Body of pancreas (tissue), 4 donors: ENCODE results near the gene VGF. TPM values are rescaled to one million over a fixed set of nuclear protein-coding genes. Genes with fewer than 3 reads are reported as not detected.

Experiments
- ATAC-seq: fragments of 150-250 bp; one replicate; pipeline ENCODE4 v1.9.1; 2016
- DNase-seq, 4 donors: peaks; one replicate each; pipeline ENCODE4 v3.0.0-alpha.2; 2019
- H3K27ac ChIP-seq, 4 donors: fragments of 200-600 bp; sonication (generic); 1 replicate in 3 of 4; 2 replicates in 1 of 4; pipeline versions ENCODE4 v1.5.1 to v1.6.1; 2016 to 2019; ENCODE audit warnings: mild to moderate bottlenecking in 1 of 4, mixed read lengths in 1 of 4, moderate library complexity in 1 of 4
- H3K27me3 ChIP-seq, 2 donors: fragments of 200-600 bp; sonication (generic); one replicate each; pipeline ENCODE4 v1.6.0; 2016; ENCODE audit warnings: mild to moderate bottlenecking in 1 of 2
- H3K36me3 ChIP-seq, 2 donors: fragments of 200-600 bp; sonication (generic); replicated peaks in 1 of 2; 2 replicates each; pipeline ENCODE4 v1.5.1; 2016; ENCODE audit warnings: low read depth in 2 of 2; ENCODE audit not compliant: insufficient read depth in 1 of 2
- H3K4me1 ChIP-seq: fragments of 200-600 bp; sonication (generic); one replicate; pipeline ENCODE4 v1.6.0; 2016
- H3K4me3 ChIP-seq, 2 donors: fragments of 200-600 bp; sonication (generic); 1 replicate in 1 of 2; 2 replicates in 1 of 2; pipeline ENCODE4 v1.5.1; 2016 to 2019
- H3K9me3 ChIP-seq, 3 donors: fragments of 200-600 bp; sonication (generic); 1 replicate in 2 of 3; 2 replicates in 1 of 3; pipeline ENCODE4 v1.5.1; 2016
- POLR2A ChIP-seq, 3 donors: fragments of 450-650 bp; IDR thresholded peaks; one replicate each; pipeline ENCODE4 v1.6.1; 2016; ENCODE audit warnings: antibody characterized with exemption in 3 of 3, mild to moderate bottlenecking in 2 of 3
- WGBS, 2 donors: methylation state at CpG; one replicate each; pipeline ENCODE4 v1.1.5; 2017; 5-methylcytosine and 5-hydroxymethylcytosine counted together
- intact Hi-C: fragments of 100-400 bp; cut with DNase I; formaldehyde crosslinking; loops from one replicate; pipeline ENCODE4 v1.15.1; 2023
- total RNA-seq, 2 donors: library from RNA; depleted of rRNA; stranded (reverse); fragments of >200 nt; gene quantifications; one replicate each; pipeline ENCODE4 v1.1.0, GENCODE V29; 2016
- TF ChIP-seq, protein P1 (sequence below), 7 experiments: fragments of 450-650 bp in 4 of 7; fragments of 200-600 bp in 3 of 7; sonication (generic) in 3 of 7; IDR thresholded peaks; one replicate each; pipeline ENCODE4 v1.5.1; 2016 to 2019; ENCODE audit warnings: antibody characterized with exemption in 7 of 7

VGF gene
- total RNA-seq, 2 donors from 2014 or later, result 3.0 to 4.9 TPM

DNA sequence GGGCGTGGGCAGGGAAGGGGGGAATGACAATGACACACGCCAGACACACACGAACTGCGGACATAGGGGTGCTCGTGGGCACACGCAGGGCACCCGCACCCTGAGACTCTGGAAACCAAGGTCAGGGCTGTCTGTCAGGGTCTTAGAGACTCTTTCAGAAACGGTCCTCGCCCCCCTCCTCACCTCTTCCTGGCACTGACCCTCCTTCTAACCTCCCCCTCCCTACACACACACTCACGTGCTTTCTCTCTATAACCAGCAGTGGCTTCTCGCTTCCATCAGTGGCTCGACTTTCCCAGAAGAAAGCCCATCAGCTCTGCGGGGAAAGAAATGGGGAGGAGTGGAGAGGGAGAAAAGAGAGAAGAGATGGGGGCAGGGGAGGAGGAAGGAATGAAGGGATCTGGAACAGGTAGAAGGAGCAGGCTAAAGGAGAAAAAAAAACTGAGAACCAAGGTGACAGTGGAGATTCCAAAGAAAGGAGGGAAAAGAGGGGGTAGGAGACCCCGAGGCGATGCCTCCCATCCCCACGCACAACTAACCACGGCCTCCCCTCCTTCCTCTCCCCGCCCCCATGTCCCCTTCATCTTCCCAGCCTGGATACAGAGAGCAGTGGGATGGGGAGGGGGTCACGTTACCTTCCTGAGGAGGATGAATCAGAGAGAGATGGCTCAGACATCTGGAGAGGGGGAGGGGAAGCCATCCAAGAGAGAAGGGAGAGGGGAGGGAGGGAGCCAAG is 1.7 kb upstream of the VGF start:
- no peak for ATAC-seq
- Histone ChIP-seq H3K27me3 (peaks cover 0 to 60% of the 10 kb centered on the region in 2 donors), H3K9me3 (no peaks in the 10 kb centered on the region), H3K36me3 (no peaks in the 10 kb centered on the region), H3K4me1 (peaks cover 54% of the 10 kb centered on the region), H3K27ac (no peak overlapping the region), H3K4me3 (no peak overlapping the region)
- intact Hi-C loops, result no loop called here
- no peak for DNase-seq
- WGBS, 2 donors, result 1 to 3% methylated on average over 18 to 19 of the region's 19 CpGs
- TF ChIP-seq, protein P1, sequence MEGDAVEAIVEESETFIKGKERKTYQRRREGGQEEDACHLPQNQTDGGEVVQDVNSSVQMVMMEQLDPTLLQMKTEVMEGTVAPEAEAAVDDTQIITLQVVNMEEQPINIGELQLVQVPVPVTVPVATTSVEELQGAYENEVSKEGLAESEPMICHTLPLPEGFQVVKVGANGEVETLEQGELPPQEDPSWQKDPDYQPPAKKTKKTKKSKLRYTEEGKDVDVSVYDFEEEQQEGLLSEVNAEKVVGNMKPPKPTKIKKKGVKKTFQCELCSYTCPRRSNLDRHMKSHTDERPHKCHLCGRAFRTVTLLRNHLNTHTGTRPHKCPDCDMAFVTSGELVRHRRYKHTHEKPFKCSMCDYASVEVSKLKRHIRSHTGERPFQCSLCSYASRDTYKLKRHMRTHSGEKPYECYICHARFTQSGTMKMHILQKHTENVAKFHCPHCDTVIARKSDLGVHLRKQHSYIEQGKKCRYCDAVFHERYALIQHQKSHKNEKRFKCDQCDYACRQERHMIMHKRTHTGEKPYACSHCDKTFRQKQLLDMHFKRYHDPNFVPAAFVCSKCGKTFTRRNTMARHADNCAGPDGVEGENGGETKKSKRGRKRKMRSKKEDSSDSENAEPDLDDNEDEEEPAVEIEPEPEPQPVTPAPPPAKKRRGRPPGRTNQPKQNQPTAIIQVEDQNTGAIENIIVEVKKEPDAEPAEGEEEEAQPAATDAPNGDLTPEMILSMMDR (IDR thresholded peaks at IDR 0.05), result no peak
- TF ChIP-seq POLR2A (IDR thresholded peaks at IDR 0.05), result no peak

DNA sequence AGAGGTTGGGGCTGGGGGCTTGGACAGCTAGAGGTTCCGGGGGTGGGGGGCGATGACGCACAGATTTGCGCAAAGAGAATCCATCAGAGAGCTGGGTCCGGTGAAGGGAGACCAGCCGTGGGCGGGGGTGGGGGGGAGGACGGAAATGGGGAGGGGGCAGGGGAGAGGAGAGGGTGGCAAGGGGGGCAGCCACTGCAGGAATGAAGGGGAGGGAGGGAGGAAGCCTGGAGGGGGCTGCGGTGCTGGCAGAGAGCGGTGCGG is 1.2 kb upstream of the VGF start:
- intact Hi-C loops, result no loop called here
- Histone ChIP-seq H3K27ac (no peak overlapping the region), H3K27me3 (peaks cover 0 to 55% of the 10 kb centered on the region in 2 donors), H3K4me3 (no peak overlapping the region), H3K9me3 (no peaks in the 10 kb centered on the region), H3K4me1 (peaks cover 49% of the 10 kb centered on the region), H3K36me3 (no peaks in the 10 kb centered on the region)
- 0 to 3% methylated on average over 7 to 9 of the region's 11 CpGs for WGBS, 2 donors
- TF ChIP-seq, protein P1 (IDR thresholded peaks at IDR 0.05), result no peak
- no peak for TF ChIP-seq POLR2A (IDR thresholded peaks at IDR 0.05)
- no peak for ATAC-seq
- DNase-seq, result no peak

DNA sequence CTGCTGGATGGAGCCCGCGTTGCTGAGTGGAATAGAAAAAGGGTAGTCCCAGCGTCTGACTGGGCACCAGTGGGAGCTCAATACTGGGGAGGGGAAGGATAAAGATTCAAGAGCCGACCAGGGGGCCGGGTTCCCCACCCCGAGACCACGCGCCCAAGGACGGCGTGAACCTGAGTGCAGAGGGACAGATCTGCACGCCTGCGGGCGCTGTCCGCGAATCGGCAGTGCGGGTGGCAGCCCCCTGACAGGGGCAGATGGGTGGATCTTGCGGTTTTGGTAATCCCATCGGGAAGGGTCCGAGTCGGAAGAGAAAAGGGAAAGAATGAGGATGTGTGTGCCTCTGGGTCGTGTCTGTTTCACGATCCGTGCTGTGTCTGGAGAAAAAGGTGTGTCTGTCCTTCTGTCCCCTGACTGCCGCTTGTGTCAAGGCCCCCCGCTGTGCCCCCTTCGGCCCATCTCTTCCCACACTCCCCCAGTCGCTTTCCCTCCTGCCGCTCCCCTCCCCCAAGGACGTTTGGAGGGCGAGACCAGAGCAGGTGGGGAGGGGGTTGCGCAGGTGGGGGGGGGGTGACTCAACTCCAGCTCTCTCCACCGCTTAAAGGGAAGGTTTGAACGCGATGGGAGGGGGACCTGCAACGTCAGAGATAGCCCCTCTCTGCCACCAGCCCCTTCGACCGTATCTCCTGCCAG is 734 bp upstream of the VGF start:
- intact Hi-C loops, result no loop called here
- Histone ChIP-seq H3K4me1 (peaks cover 49% of the 10 kb centered on the region), H3K27ac (no peak overlapping the region), H3K4me3 (no peak overlapping the region), H3K27me3 (peaks cover 0 to 51% of the 10 kb centered on the region in 2 donors), H3K9me3 (no peaks in the 10 kb centered on the region), H3K36me3 (no peaks in the 10 kb centered on the region)
- WGBS, 2 donors, result 0 to 2% methylated on average over 32 to 37 of the region's 38 CpGs
- ATAC-seq (no peak), DNase-seq (peak in 1 of 4 donors; percentile 15)
- TF ChIP-seq, protein P1 (IDR thresholded peaks at IDR 0.05), result no peak
- TF ChIP-seq POLR2A (IDR thresholded peaks at IDR 0.05), result no peak

DNA sequence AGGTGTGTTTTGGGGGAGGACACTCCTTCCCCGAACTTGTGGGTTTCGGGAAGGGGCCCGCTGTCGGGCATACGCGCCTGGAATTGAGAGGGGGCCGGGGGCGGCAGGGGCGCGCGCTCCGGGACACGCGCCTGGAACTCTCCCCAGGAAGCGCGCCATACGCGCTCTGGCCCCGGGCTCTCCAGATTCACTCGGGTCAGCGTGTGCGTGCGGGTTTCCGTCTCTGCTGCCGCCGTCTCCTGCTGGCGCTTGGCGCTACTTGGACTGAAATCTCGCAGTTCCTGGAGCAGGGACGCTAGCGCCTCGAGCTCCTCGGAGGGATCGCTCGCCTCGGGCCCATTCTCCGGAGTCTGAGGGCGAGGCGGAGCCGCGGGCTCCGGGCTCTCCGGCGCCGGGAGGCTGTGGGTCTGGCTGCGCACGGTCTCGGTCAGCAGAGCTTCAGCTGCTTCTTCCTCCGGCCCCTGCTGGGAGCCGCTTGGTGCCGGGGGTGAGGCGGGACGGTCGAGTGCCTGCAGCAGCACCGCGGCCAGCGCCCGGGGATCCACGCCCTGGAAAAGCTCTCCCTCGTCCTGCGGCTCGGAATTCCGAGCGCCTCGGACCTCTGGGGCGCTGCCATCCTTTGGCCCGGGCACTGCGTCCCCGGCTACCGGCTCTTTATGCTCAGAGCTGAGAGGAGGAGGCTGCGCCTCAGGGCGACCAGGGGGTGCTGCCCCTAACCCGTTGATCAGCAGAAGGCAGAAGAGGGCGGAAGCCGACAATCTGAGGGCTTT is 1.1 kb downstream of the VGF start:
- Histone ChIP-seq H3K9me3 (no peaks in the 10 kb centered on the region), H3K4me1 (peaks cover 39% of the 10 kb centered on the region), H3K27me3 (peaks cover 0 to 47% of the 10 kb centered on the region in 2 donors), H3K36me3 (no peaks in the 10 kb centered on the region), H3K4me3 (no peak overlapping the region), H3K27ac (no peak overlapping the region)
- intact Hi-C loops, result no loop called here
- TF ChIP-seq, protein P1 (IDR thresholded peaks at IDR 0.05), result no peak
- TF ChIP-seq POLR2A (IDR thresholded peaks at IDR 0.05), result no peak
- WGBS, 2 donors, result 0 to 2% methylated on average over 2 to 75 of the region's 75 CpGs
- ATAC-seq (peak; percentile 22), DNase-seq (peak in 3 of 4 donors; percentile 28 to 46 (median 35))
